LNCaP clone FGC (cell line): ENCODE measurements around the gene NLN.
"Not testable (repeated sequence)": the region's sequence is repeated elsewhere in the genome, so short reads cannot be mapped to it uniquely, and the experiment has no call there.

Experiments
- DNase-seq: peaks from one replicate; pipeline ENCODE4 v3.0.0-alpha.2; 2011; ENCODE audit warnings: low read depth
- H3K4me3 ChIP-seq: 2 replicates; pipeline ENCODE4 v1.5.1; 2011; ENCODE audit warnings: mild to moderate bottlenecking, low read depth, low read length, control low read depth
- TF ChIP-seq, protein P1 (sequence below): IDR thresholded peaks from 2 replicates; pipeline ENCODE4 v1.5.1; 2012; ENCODE audit warnings: mild to moderate bottlenecking; ENCODE audit not compliant: control insufficient read depth, insufficient read depth; ENCODE audit errors: extremely low read depth

Gene NLN

GRCh38 chr5:65721720-65722574, at the start of gene NLN, which contains the start of gene SGTB:
NLN (plus strand) TSS chr5:65722205; CDS start chr5:65722374, 169 bp downstream.
SGTB (minus strand) TSS chr5:65722109; CDS start chr5:65720807, 1,302 bp downstream.
- no peak for DNase-seq
- TF ChIP-seq, protein P1, sequence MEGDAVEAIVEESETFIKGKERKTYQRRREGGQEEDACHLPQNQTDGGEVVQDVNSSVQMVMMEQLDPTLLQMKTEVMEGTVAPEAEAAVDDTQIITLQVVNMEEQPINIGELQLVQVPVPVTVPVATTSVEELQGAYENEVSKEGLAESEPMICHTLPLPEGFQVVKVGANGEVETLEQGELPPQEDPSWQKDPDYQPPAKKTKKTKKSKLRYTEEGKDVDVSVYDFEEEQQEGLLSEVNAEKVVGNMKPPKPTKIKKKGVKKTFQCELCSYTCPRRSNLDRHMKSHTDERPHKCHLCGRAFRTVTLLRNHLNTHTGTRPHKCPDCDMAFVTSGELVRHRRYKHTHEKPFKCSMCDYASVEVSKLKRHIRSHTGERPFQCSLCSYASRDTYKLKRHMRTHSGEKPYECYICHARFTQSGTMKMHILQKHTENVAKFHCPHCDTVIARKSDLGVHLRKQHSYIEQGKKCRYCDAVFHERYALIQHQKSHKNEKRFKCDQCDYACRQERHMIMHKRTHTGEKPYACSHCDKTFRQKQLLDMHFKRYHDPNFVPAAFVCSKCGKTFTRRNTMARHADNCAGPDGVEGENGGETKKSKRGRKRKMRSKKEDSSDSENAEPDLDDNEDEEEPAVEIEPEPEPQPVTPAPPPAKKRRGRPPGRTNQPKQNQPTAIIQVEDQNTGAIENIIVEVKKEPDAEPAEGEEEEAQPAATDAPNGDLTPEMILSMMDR: no peak
- H3K4me3 ChIP-seq: peak within 1 kb of the TSS; percentile 68

DNA sequence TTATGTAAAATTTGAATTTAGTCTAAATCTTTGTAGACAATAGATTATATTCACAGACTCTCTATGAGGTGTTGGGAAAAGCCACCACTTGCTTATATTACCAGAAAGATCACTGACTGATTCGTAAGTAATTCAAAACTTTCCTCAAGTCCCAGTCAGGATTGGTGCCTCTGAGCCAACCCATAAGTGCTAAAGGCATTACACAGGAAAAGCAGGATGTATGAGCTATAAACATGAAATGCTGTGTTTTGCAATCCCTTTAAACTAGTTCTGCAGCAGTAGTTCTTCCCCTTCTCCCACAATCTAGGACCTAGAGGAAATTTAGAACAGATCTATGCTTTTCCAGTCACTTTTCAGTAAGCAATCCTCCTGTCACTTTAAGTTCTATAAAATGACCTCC, 49.2 kb upstream of the NLN start:
- TF ChIP-seq, protein P1: no peak
- DNase-seq: no peak
- H3K4me3 ChIP-seq: no peak overlapping the region

DNA sequence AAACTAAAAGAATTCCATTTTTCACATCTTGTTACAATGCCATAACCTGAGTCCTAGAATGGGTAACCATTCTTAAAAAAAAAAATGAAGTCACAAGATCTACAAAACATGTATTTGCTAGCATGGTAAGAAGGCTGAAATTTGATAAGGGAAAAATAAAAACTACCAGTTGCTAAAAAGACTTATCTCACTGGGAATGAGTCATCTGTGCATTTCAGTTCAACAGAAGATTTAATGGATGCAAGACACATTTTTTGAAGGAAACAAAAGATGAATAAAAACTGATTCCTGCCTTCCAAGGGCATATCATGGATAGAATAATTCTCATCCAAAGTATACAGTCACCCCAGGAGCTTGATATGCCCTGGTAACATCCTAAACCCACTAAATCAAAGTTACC, 47.3 kb upstream of the NLN start:
- no peak for DNase-seq
- TF ChIP-seq, protein P1: no peak

DNA sequence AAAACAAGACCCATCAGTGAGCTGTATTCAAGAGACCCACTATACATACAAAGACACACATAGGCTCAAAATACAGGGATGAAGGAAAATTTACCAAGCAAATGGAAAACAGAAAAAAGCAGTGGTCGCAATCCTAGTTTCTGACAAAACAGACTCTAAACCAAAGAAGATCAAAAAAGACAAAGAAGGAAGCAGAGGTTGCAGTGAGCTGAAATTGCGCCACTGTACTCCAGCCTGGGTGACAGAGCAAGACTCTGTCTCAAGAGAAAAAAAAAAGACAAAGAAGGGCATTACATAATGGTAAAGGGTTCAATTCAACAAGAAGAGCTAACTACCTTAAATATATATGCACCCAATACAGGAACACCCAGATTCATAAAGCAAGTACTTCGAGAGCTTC, 45.9 kb upstream of the NLN start:
- DNase-seq, H3K4me3 ChIP-seq: not testable (repeated sequence)

More for the DNA sequence above, 47.3 kb upstream of the NLN start:
- H3K4me3 ChIP-seq: no peak overlapping the region

- no peak overlapping the region for H3K4me3 ChIP-seq
- TF ChIP-seq, protein P1: no peak
- DNase-seq: no peak
Measured at GRCh38 chr5:65682148-65682547, 39.9 kb upstream of the NLN start.

- no peak for DNase-seq
- H3K4me3 ChIP-seq: no peak overlapping the region
- TF ChIP-seq, protein P1: no peak
Measured at GRCh38 chr5:65693121-65693520, 28.9 kb upstream of the NLN start.

- no peak for DNase-seq
- no peak overlapping the region for H3K4me3 ChIP-seq
- TF ChIP-seq, protein P1: no peak
Measured at GRCh38 chr5:65695162-65695755, 26.7 kb upstream of the NLN start.
